GM10248 (cell line): ENCODE measurements around the gene ZCCHC17.

Experiments used
- CTCF ChIA-PET: fragments of 300-600 bp; sonication (Branson Sonifier 250); formaldehyde crosslinking; extraction: SDS; loops from one replicate; lab custom pipeline; 2021; ENCODE audit warnings: antibody characterized with exemption; lab: Yijun Ruan, JAX
- POLR2A ChIA-PET: fragments of 350-650 bp; sonication (Branson Sonifier 250); formaldehyde crosslinking; extraction: SDS; loops from one replicate; lab custom pipeline; 2020; ENCODE audit warnings: antibody characterized with exemption; lab: Yijun Ruan, JAX
- DNase-seq: peaks from one replicate; pipeline ENCODE4 v3.0.0; 2012; ENCODE audit errors: extremely low spot score
- CTCF ChIP-seq: IDR thresholded peaks from 2 replicates; pipeline ENCODE4 v1.5.1; 2012; ENCODE audit warnings: mild to moderate bottlenecking, low read depth; ENCODE audit errors: extremely low read depth, missing control alignments, control extremely low read depth

Gene ZCCHC17

DNA sequence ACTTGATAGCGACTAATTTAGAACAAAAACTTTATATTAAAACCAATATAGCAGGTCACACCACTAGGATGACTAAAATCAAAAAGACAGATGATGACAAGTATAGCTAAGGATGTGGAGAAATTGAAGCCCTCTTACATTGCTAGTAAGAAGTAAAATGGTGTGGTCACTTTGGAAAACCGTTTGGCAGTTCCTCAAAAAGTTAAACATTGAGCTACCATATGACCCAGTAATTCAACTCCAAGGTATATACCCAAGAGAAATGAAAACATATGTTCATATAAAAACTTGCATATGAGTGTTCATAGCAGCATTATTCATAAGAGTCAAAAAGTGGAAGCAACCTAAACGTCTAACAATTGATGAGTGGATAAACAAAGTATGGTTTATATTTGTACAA, 103.1 kb downstream of the ZCCHC17 start:
- POLR2A ChIA-PET: no interaction called here
- DNase-seq: no peak
- TF ChIP-seq CTCF: no peak
- CTCF ChIA-PET: interaction anchor here (1.0 to 1.6 kb wide), 3 partner anchors 9 to 217 kb away, joined by 3 to 6 read pairs (median 4); no protein-coding TSS in a partner anchor

DNA sequence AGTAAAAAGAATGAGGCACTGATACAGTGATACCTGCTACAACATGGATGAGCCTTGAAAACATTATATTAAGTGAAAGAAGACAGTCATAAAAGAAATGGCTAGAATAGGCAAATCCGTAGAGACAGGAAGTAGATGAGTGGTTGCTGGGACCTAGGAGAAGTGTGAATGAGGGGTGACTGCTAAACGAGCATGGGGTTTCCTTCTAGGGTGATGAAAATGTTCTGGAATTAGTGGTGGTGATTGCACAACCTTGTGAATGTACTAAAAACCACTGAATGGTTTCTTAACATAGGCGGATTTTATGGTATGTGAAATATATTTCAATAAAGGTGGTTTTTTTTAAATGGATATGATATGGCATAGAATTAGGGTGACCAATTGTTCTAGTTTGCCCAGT, 103.6 kb downstream of the ZCCHC17 start:
- CTCF ChIA-PET: interaction anchor here (1.0 to 1.6 kb wide), 3 partner anchors 10 to 217 kb away, joined by 3 to 6 read pairs (median 4); no protein-coding TSS in a partner anchor
- POLR2A ChIA-PET: no interaction called here
- no peak for TF ChIP-seq CTCF
- no peak for DNase-seq

DNA sequence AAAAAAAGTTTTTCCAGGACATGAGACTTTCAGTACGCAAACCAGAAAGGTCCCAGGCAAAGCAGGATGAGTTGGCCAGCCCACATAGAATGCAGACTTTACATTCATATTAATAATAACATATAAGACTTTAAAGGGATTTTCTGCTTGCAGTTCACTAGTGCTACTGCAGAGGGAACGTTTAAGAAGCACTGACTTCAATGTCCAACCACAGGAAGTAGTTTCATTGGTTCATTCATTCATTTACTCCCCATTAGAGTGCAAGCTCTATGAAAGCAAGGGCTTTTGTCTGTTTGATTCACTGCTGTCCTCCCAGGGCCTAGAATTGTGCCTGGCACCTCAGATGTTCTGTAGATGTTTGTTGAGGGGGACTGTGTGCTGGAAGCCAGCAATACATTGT, 104.4 kb downstream of the ZCCHC17 start:
- ChIA-PET POLR2A (no interaction called here), CTCF (no interaction called here)
- no peak for TF ChIP-seq CTCF
- no peak for DNase-seq

GRCh38 chr1:31405578-31406245, 108.9 kb downstream of the ZCCHC17 start:
- TF ChIP-seq CTCF: no peak
- DNase-seq: no peak
- POLR2A ChIA-PET: no interaction called here
- CTCF ChIA-PET: interaction anchor here (1.7 to 2.4 kb wide), 3 partner anchors 10 to 143 kb away, joined by 4 to 21 read pairs (median 12); no protein-coding TSS in a partner anchor

GRCh38 chr1:31407029-31407626, 110.3 kb downstream of the ZCCHC17 start:
- ChIA-PET CTCF (interaction anchor here (1.7 to 2.4 kb wide), 2 partner anchors 12 to 142 kb away, joined by 4 to 21 read pairs; no protein-coding TSS in a partner anchor), POLR2A (no interaction called here)
- no peak for DNase-seq
- TF ChIP-seq CTCF: no peak

- CTCF ChIA-PET: interaction anchor here (0.8 to 2.3 kb wide), 4 partner anchors 13 to 140 kb away, joined by 3 to 7 read pairs (median 4); no protein-coding TSS in a partner anchor
- POLR2A ChIA-PET: no interaction called here
- DNase-seq: no peak
- no peak for TF ChIP-seq CTCF
These were observed 112.0 kb downstream of the ZCCHC17 start for GRCh38 chr1:31408788-31409318.
